GM18499 (cell line): ENCODE results near the gene RAP2B.
"Not testable (repeated sequence)": the region's sequence is repeated elsewhere in the genome, so short reads cannot be mapped to it uniquely, and the experiment has no call there.

Experiments
- ATAC-seq: cut with Tn5 transposase; IDR thresholded peaks from one replicate; pipeline ENCODE4 v1.9.1; 2021; ENCODE audit warnings: moderate number of reproducible peaks; ENCODE audit not compliant: insufficient read depth, unreplicated experiment

The RAP2B gene

GRCh38 chr3:153190923-153191322 lies 28.9 kb downstream of the RAP2B start:
- ATAC-seq = no peak

DNA sequence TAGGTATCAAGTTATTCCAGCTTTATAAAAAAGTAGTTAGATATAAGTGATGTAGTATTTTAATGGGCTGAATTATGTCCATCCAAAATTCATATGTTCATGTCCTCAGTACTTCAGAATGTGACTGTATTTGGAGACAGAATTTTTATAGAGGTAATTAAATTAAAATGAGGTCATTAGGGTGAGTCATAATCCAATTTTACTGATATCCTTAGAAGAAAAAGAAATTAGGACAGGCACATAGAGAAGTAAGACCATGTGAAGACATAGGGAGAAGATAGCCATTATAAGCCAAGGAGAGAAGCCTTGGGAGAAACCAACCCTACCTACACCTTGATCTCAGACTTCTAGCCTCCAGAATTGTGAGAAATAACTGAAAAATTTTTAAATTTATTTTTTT lies 30.3 kb downstream of the RAP2B start:
- no peak for ATAC-seq

- ATAC-seq = not testable (repeated sequence)
These were observed 31.9 kb downstream of the RAP2B start for GRCh38 chr3:153193786-153194476.

- no peak for ATAC-seq
These were observed 33.4 kb downstream of the RAP2B start for GRCh38 chr3:153195349-153195879.

DNA sequence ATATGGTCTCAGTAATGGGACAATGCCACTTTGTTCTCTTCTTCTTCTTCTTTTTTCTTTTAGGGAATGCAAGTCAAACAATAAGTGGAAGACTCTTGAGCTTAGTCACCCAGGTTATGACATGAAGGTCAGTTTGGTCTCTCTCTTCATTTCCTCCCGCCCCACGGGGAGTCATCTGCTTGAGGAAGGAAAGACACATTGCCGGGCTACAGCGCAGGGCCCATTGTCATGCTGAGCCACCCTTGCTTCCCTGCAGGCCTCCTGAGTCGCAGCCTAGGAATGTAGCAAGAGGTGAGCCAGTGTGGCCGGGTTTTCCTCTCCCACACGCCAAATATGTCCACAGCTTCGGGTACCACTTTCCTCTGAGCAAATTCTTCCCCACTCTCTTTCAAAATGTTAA lies 47.6 kb downstream of the RAP2B start:
- no peak for ATAC-seq

DNA sequence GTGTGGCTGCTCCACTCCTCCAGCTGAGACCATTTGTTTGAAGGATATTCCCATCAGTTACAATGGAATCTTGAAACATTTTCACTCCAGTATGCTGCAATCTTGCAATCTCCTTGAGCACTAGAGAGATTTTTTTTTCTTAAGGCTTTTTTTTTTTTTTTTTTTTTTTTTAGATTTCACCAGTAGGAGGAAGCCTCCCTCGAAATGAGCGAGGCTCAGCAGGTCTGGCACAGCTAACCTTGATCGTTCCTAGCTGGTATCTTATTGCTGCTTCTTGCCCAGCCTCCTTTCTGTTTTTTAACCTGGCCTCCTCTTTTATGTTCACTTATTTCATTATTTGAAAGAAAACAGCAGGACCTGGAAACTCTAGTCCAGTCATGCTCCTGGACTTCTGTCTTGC lies 48.1 kb downstream of the RAP2B start:
- no peak for ATAC-seq

- no peak for ATAC-seq
These were observed 48.6 kb downstream of the RAP2B start for GRCh38 chr3:153210660-153211059.

- ATAC-seq = no peak
These were observed 53.5 kb downstream of the RAP2B start for GRCh38 chr3:153215497-153215896.

- ATAC-seq = no peak
These were observed 53.9 kb downstream of the RAP2B start for GRCh38 chr3:153215966-153216365.

DNA sequence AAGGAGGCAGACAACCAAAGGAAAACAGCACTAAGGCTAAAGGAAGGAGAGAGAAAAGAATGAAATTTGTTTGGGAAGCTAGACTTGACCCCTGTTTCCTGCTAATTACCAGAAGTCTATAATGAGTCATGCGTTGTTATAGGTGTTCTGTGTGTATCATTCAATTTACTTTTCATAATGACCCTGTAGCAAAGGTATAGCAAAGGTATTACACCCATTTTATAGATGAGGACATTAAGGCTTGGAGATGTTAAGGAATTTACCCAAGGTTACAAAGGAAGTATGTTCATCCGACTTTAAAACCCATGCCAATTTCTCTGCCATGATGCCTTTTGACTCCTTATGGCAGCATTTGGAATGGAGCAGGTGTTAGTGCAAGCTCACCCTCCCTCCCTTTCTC lies 54.9 kb downstream of the RAP2B start:
- ATAC-seq = no peak

- no peak for ATAC-seq
These were observed 57.1 kb downstream of the RAP2B start for GRCh38 chr3:153219146-153219545.
